ENCODE data around the gene GRIN2A.

DNA sequence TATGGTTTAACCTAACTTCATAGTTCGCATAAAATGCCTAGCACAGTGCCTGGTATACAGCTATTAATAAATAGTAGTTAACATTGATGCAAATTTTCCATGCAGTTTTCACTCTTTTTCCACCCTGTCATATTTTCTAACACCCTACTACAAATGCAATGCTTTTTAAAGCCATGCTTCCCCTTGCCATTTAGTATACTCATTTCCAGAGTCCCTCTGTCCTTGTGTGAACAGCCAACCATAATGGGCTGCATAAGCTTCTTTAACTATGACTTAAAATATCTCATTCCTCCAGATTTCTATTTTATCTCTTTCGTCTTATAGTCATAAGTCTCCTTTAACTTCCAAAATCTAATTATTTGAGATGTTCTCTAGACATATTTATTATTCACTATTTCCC is 284.1 kb downstream of the GRIN2A start:
- TF ChIP-seq, protein P1, sequence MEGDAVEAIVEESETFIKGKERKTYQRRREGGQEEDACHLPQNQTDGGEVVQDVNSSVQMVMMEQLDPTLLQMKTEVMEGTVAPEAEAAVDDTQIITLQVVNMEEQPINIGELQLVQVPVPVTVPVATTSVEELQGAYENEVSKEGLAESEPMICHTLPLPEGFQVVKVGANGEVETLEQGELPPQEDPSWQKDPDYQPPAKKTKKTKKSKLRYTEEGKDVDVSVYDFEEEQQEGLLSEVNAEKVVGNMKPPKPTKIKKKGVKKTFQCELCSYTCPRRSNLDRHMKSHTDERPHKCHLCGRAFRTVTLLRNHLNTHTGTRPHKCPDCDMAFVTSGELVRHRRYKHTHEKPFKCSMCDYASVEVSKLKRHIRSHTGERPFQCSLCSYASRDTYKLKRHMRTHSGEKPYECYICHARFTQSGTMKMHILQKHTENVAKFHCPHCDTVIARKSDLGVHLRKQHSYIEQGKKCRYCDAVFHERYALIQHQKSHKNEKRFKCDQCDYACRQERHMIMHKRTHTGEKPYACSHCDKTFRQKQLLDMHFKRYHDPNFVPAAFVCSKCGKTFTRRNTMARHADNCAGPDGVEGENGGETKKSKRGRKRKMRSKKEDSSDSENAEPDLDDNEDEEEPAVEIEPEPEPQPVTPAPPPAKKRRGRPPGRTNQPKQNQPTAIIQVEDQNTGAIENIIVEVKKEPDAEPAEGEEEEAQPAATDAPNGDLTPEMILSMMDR (conservative IDR thresholded peaks at IDR 0.05): no peak
- TF ChIP-seq ZFX (IDR thresholded peaks at IDR 0.05): no peak

Measured in C4-2B (cell line).